H9 (cell line): ENCODE measurements around the gene IL6R. TPM values are rescaled to one million over a fixed set of nuclear protein-coding genes. Genes with fewer than 3 reads are reported as not detected.
A peak's percentile ranks its signal among the peaks of the same experiment; 100 is the strongest.

Source experiments
- DNase-seq: peaks from one replicate; pipeline ENCODE4 v3.0.0-alpha.2; 2017
- H2AFZ ChIP-seq: one replicate; pipeline ENCODE4 v1.6.1; 2013; ENCODE audit warnings: mild to moderate bottlenecking, low read length, control low read depth, moderate library complexity
- H2AK5ac ChIP-seq: 2 replicates; pipeline ENCODE4 v1.6.1; 2013; ENCODE audit warnings: low read length, control low read depth, mixed read lengths; ENCODE audit not compliant: insufficient read length
- H2BK120ac ChIP-seq: one replicate; pipeline ENCODE4 v1.6.1; 2013; ENCODE audit warnings: low read depth, mild to moderate bottlenecking, low read length, control low read depth, inconsistent platforms; ENCODE audit not compliant: poor library complexity, severe bottlenecking
- H2BK12ac ChIP-seq: 2 replicates; pipeline ENCODE4 v1.6.1; 2013; ENCODE audit warnings: low read length, control low read depth, mixed read lengths, low read depth; ENCODE audit not compliant: insufficient read length
- H2BK15ac ChIP-seq: 2 replicates; pipeline ENCODE4 v1.6.1; 2013; ENCODE audit warnings: low read depth, low read length, control low read depth
- H2BK20ac ChIP-seq: one replicate; pipeline ENCODE4 v1.6.1; 2013; ENCODE audit warnings: low read depth, mild to moderate bottlenecking, low read length, control low read depth, inconsistent platforms; ENCODE audit not compliant: poor library complexity, severe bottlenecking
- H2BK5ac ChIP-seq: 2 replicates; pipeline ENCODE4 v1.6.1; 2013; ENCODE audit warnings: low read length, control low read depth, mixed read lengths; ENCODE audit not compliant: insufficient read length
- H3K14ac ChIP-seq: 2 replicates; pipeline ENCODE4 v1.6.1; 2013; ENCODE audit warnings: low read length, control low read depth; ENCODE audit not compliant: insufficient read depth
- H3K18ac ChIP-seq: 2 replicates; pipeline ENCODE4 v1.6.1; 2013; ENCODE audit warnings: low read depth, mild to moderate bottlenecking, mixed read lengths, low read length, control low read depth; ENCODE audit not compliant: insufficient read length
- H3K23ac ChIP-seq: 2 replicates; pipeline ENCODE4 v1.6.1; 2013; ENCODE audit warnings: low read length, control low read depth, mixed read lengths, low read depth; ENCODE audit not compliant: insufficient read length
- H3K23me2 ChIP-seq: 2 replicates; pipeline ENCODE4 v1.6.1; 2013; ENCODE audit warnings: low read depth, mild to moderate bottlenecking, mixed read lengths, low read length, control low read depth; ENCODE audit not compliant: insufficient read length, poor library complexity, severe bottlenecking
- H3K27ac ChIP-seq: 2 replicates; pipeline ENCODE4 v1.5.1; 2013; ENCODE audit warnings: low read length, control low read depth, mixed read lengths, low read depth; ENCODE audit not compliant: insufficient read length
- H3K27me3 ChIP-seq: 2 replicates; pipeline ENCODE4 v1.6.1; 2013; ENCODE audit warnings: low read length, control low read depth, inconsistent platforms; ENCODE audit not compliant: insufficient read depth
- H3K4ac ChIP-seq: 2 replicates; pipeline ENCODE4 v1.6.1; 2013; ENCODE audit warnings: low read depth, mild to moderate bottlenecking, control low read depth, inconsistent platforms, low read length, moderate library complexity
- H3K4me1 ChIP-seq: 2 replicates; pipeline ENCODE4 v1.6.1; 2013; ENCODE audit warnings: low read length, control low read depth, inconsistent platforms; ENCODE audit not compliant: insufficient read depth
- H3K4me2 ChIP-seq: 2 replicates; pipeline ENCODE4 v1.6.1; 2013; ENCODE audit warnings: low read length, control low read depth, mixed read lengths; ENCODE audit not compliant: insufficient read length, insufficient read depth
- H3K56ac ChIP-seq: 2 replicates; pipeline ENCODE4 v1.6.1; 2013; ENCODE audit warnings: low read depth, mild to moderate bottlenecking, mixed read lengths, low read length, control low read depth; ENCODE audit not compliant: insufficient read length
- H3K79me1 ChIP-seq: 2 replicates; pipeline ENCODE4 v1.6.1; 2013; ENCODE audit warnings: low read depth, mild to moderate bottlenecking, moderate library complexity, low read length, control low read depth, inconsistent platforms; ENCODE audit not compliant: insufficient read depth, poor library complexity, severe bottlenecking
- H3K79me2 ChIP-seq: 2 replicates; pipeline ENCODE4 v1.6.1; 2013; ENCODE audit warnings: low read length, control low read depth, inconsistent platforms; ENCODE audit not compliant: insufficient read depth
- H3K9ac ChIP-seq: 2 replicates; pipeline ENCODE4 v1.6.1; 2013; ENCODE audit warnings: low read length, control low read depth, mixed read lengths; ENCODE audit not compliant: insufficient read length; ENCODE audit errors: extremely low read depth
- H3K9me3 ChIP-seq: one replicate; pipeline ENCODE4 v1.6.1; 2013; ENCODE audit warnings: low read depth, low read length, inconsistent platforms; ENCODE audit not compliant: control insufficient read depth
- H3T11ph ChIP-seq: one replicate; pipeline ENCODE4 v1.6.1; 2013; ENCODE audit warnings: mild to moderate bottlenecking, low read length, control low read depth, inconsistent platforms
- H4K20me1 ChIP-seq: one replicate; pipeline ENCODE4 v1.6.1; 2013; ENCODE audit not compliant: control insufficient read depth, insufficient read length, insufficient read depth
- H4K5ac ChIP-seq: 2 replicates; pipeline ENCODE4 v1.6.1; 2013; ENCODE audit warnings: low read depth, mild to moderate bottlenecking, mixed read lengths, low read length, control low read depth; ENCODE audit not compliant: insufficient read length
- H4K8ac ChIP-seq: replicated peaks from 2 replicates; pipeline ENCODE4 v1.6.1; 2013; ENCODE audit warnings: low read length, control low read depth, mixed read lengths, low read depth; ENCODE audit not compliant: insufficient read length
- H4K91ac ChIP-seq: 2 replicates; pipeline ENCODE4 v1.6.1; 2013; ENCODE audit warnings: low read depth, mild to moderate bottlenecking, moderate library complexity, mixed read lengths, low read length, control low read depth; ENCODE audit not compliant: insufficient read length
- H3K27ac Mint-ChIP-seq, 3 experiments: 2 replicates in 2 of 3; 3 replicates in 1 of 3; pipeline ENCODE4 v1.8.0; 2020 to 2021; ENCODE audit warnings: mixed read lengths in 3 of 3, mild to moderate bottlenecking in 1 of 3, moderate library complexity in 1 of 3
- H3K27me3 Mint-ChIP-seq: 2 replicates; pipeline ENCODE4 v1.8.0; 2021; ENCODE audit warnings: low read depth, mild to moderate bottlenecking, moderate library complexity, mixed read lengths
- H3K36me3 Mint-ChIP-seq, 3 experiments: 2 replicates in 2 of 3; 3 replicates in 1 of 3; pipeline ENCODE4 v1.8.0; 2020 to 2021; ENCODE audit warnings: low read depth in 3 of 3, mixed read lengths in 3 of 3; ENCODE audit not compliant: insufficient read depth in 1 of 3
- H3K4me1 Mint-ChIP-seq, 2 experiments: 2 replicates each; pipeline ENCODE4 v1.8.0; 2020; ENCODE audit warnings: mixed read lengths in 2 of 2
- H3K4me3 Mint-ChIP-seq, 2 experiments: 2 replicates in 1 of 2; 3 replicates in 1 of 2; pipeline ENCODE4 v1.8.0; 2020 to 2021; ENCODE audit warnings: mild to moderate bottlenecking in 2 of 2, mixed read lengths in 2 of 2, moderate library complexity in 1 of 2
- H3K9me3 Mint-ChIP-seq, 2 experiments: 2 replicates in 1 of 2; 3 replicates in 1 of 2; pipeline ENCODE4 v1.8.0; 2020; ENCODE audit warnings: mild to moderate bottlenecking in 2 of 2, mixed read lengths in 2 of 2, moderate library complexity in 1 of 2
- CTCF ChIP-seq: fragments of 200-600 bp; sonication (generic); conservative IDR thresholded peaks from 3 replicates; pipeline ENCODE4 v1.8.0; 2021; ENCODE audit warnings: antibody characterized with exemption, mild to moderate bottlenecking
- WGBS: extraction: QIAGEN DNeasy Blood & Tissue Kit; methylation state at CpG from one replicate; pipeline ENCODE4 v1.1.7; 2013; ENCODE audit warnings: missing lambda C conversion rate, low lambda C conversion rate, mixed read lengths; ENCODE audit not compliant: insufficient read length; ENCODE audit errors: extremely low coverage; 5-methylcytosine and 5-hydroxymethylcytosine counted together
- total RNA-seq: library from RNA; stranded (reverse); gene quantifications from 2 replicates; pipeline ENCODE4 v1.2.1, GENCODE V29; 2021

Gene IL6R
- total RNA-seq, 1 experiment from 2014 or later = 1.7 TPM

- Mint-ChIP-seq H3K27me3 (no peaks in the 10 kb centered on the region), H3K4me3 (no peak overlapping the region), H3K27ac (no peak overlapping the region), H3K4me1 (peaks cover 6 to 12% of the 10 kb centered on the region in 2 experiments), H3K36me3 (no peaks in the 10 kb centered on the region), H3K9me3 (no peaks in the 10 kb centered on the region)
- no peak for DNase-seq
- no peak overlapping the region for H3K27ac ChIP-seq
- H3K9ac ChIP-seq = no peak overlapping the region
- no peak overlapping the region for H2BK12ac ChIP-seq
- H2AFZ ChIP-seq = no peak overlapping the region
- H3K27me3 ChIP-seq = no peaks in the 10 kb centered on the region
- H2BK5ac ChIP-seq = no peak overlapping the region
- H2BK15ac ChIP-seq = no peak overlapping the region
- H3K56ac ChIP-seq = no peak overlapping the region
- H3K18ac ChIP-seq = no peak overlapping the region
- H3K23ac ChIP-seq = no peak overlapping the region
- H4K5ac ChIP-seq = no peak overlapping the region
- H3K9me3 ChIP-seq = no peaks in the 10 kb centered on the region
- H3K4me2 ChIP-seq = no peak overlapping the region
- H4K91ac ChIP-seq = no peak overlapping the region
- no peaks in the 10 kb centered on the region for H3K79me2 ChIP-seq
- H3K79me1 ChIP-seq = no peaks in the 10 kb centered on the region
- H4K8ac ChIP-seq = no peak overlapping the region
- H3K23me2 ChIP-seq = no peaks in the 10 kb centered on the region
- no peaks in the 10 kb centered on the region for H4K20me1 ChIP-seq
- no CpG with 5 or more reads among the region's 1 CpG for WGBS
- H2BK20ac ChIP-seq = no peak overlapping the region
- no peak overlapping the region for H3K14ac ChIP-seq
- no peak overlapping the region for H3K4ac ChIP-seq
- peak; percentile 22; the same call in 2 of the 3 replicates for TF ChIP-seq CTCF
- H3K4me1 ChIP-seq = 0 out of 2 replicates have a peak, but pooled peaks cover 3% of the 10 kb centered on the region
- H2AK5ac ChIP-seq = no peak overlapping the region
- no peak overlapping the region for H3T11ph ChIP-seq
- H2BK120ac ChIP-seq = no peak overlapping the region
Observed at GRCh38 chr1:154481053-154481452, 75.9 kb downstream of the IL6R start.
